Activated effector memory CD4-positive, alpha-beta T cell treated with Interleukin-2 at 50 U/mL for 16 hours (primary cell): ENCODE data around the gene ZBTB11.
A peak's percentile ranks its signal among the peaks of the same experiment; 100 is the strongest.
"Not testable (repeated sequence)": the region's sequence is repeated elsewhere in the genome, so short reads cannot be mapped to it uniquely, and the experiment has no call there.

Experiments used
- DNase-seq: peaks from one replicate; pipeline ENCODE4 v3.0.0-alpha.2; 2020

Gene ZBTB11, protein sequence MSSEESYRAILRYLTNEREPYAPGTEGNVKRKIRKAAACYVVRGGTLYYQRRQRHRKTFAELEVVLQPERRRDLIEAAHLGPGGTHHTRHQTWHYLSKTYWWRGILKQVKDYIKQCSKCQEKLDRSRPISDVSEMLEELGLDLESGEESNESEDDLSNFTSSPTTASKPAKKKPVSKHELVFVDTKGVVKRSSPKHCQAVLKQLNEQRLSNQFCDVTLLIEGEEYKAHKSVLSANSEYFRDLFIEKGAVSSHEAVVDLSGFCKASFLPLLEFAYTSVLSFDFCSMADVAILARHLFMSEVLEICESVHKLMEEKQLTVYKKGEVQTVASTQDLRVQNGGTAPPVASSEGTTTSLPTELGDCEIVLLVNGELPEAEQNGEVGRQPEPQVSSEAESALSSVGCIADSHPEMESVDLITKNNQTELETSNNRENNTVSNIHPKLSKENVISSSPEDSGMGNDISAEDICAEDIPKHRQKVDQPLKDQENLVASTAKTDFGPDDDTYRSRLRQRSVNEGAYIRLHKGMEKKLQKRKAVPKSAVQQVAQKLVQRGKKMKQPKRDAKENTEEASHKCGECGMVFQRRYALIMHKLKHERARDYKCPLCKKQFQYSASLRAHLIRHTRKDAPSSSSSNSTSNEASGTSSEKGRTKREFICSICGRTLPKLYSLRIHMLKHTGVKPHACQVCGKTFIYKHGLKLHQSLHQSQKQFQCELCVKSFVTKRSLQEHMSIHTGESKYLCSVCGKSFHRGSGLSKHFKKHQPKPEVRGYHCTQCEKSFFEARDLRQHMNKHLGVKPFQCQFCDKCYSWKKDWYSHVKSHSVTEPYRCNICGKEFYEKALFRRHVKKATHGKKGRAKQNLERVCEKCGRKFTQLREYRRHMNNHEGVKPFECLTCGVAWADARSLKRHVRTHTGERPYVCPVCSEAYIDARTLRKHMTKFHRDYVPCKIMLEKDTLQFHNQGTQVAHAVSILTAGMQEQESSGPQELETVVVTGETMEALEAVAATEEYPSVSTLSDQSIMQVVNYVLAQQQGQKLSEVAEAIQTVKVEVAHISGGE

DNA sequence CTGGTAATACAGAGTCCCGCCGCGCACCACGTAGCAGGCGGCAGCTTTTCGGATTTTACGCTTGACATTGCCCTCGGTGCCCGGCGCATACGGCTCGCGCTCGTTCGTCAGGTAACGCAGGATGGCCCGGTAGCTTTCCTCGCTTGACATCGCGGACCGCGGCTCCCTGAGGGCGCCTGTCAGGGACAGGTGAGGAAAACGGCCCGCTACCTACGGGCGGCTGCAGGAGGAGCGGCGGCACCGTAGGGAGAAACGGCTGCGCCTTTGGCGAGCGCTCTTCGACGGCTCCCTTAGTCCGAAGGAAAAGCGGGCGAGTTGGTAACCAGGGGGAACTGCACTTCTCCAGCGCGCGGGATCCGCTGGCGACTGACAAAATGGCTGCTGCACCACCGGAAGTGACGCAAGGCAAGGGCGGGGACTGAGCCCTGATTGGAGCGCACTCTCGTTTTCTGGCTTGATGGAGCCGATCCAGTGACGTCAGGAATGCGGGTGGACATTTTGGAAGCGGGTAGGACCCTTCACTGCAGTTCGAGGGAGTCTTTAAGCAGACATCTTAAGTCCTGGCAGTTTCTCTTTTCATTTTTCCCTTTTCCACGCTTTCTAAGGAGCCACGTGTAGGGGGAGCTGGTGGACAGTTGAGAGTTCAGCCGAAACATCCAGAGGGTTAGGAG, at the start of gene ZBTB11:
Gene ZBTB11, minus strand, starts transcription at position 368 of the 671 bp plus-strand sequence. Its CDS starts 218 bp downstream, at position 150.
- DNase-seq = peak; percentile 99

DNA sequence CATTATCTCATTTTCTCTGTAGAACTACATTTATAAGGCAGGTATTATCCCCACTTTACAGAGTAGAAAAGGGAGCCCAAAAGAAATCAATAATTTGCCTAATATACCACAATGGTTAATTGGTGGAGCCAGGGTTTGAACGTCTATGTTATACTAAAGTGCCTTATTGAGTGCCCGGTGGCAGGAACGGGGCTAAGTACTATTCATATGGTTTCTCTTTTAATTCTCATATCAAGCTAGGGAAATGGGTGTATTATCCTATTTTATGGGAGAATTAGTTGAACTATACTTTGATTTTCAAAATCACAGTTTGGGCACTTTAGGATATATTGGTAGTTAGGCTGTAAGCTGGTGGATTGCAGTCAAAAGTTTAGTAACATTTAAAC, 49.0 kb upstream of the ZBTB11 start:
- no peak for DNase-seq

DNA sequence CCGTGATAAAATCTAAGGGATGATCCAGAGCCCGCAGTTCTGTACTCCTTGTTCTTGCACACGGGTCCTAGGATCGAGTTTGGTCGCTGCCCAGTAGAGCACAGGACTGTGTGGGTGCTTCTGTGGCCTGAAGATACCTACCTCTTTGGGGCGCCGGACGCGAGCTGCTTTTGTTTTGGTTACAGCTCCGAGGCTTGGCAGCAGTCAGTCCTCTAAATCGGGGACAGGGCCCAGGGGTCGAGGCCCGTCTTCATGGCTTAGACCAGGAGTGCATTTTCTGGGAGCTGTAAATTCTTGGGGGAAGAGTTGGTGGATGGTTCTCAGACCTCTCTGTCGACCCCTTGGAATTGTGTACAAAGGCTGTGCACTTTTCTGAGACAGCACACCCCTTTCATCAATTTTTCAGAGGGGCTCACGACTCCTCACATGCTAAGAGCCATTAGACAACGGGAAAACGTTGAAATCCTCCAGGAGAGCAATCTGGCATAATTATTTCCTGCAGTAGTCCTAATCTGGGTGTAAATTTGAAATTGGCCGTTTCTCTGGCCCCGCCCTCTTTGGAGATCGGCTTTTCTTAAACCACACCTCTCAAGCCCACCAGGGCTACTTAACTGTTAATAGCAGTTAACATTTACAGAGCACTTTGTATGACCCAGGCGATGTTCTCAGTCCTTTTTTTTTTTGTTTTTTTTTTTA, 48.4 kb upstream of the ZBTB11 start:
- peak; percentile 13 for DNase-seq

DNA sequence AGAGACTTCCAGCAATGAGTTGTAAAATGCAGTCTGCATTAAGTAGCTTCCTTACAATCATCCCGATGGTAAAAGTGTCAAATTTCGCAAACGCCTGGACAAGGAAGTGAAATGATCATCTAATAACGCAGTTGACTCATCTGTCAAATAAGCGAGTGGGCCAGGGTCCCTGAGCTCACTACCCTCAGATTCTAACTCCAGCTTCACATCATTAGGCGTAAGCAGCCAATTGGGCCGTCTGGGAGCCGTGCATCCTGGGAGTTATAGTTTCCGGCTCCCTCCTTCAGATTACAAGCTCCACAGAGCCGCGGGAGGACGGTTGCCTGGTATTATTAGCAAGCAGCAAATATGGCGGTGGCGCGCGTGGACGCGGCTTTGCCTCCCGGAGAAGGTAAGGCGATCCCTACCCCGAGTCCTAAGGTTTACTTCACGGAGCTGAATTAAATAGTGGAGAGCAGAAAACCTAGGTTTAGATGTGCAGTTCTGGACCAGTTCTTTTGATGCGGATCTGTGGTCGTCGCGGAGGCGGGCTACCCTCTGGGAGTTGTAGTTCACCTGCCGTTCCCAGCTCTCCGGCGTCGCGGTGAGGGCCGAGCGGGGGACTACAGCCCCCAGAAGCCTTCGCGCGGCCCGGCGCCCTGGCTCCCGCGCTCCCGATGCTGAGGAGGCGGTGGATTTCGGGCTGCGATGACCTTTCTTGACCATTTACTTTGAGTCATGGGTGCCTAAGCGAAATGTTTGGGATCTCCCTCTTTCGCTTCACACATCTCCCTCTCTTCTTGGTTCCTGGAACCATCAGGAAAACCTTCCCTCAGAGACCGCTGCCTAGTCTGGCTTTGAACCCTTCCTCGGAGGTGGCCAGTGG, 47.6 kb upstream of the ZBTB11 start, which contains the start of gene CEP97:
Gene CEP97, plus strand, starts transcription at position 286 of the 865 bp plus-strand sequence. Its CDS starts 63 bp downstream, at position 349.
- DNase-seq = peak; percentile 78

DNA sequence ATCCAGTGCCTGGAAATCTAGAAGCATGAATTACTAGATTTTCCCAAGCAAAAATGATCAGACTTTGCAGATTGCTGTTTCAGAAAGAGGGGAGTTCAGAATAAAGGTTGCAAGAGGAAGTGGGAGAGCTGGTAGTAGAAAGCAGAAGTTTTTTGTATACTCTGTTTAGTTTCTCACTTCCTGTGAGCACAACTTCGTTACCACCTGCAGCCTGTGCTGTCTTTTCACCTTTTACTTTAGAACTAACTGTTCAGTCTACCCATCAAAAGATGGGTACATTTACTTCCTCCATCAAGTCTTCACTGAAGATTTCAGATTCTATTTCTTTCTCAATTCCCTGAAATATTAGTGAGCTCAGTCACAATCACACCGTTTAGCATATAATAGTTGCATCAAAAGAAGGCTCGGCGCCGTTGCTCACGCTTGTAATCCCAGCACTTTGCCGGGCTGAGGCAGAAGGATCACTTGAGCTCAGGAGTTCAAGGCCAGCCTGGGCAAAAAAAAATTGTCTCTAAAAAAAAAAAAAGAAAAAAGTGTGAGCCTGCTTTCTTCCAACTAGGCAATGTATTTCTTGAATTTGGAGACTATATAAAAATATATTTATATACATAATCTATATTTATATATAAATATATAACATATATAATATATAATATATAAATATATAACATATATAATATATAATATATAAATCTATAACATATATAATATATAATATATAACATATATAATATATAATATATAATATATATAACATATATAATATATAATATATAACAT, 45.7 kb upstream of the ZBTB11 start:
- DNase-seq = no peak

DNA sequence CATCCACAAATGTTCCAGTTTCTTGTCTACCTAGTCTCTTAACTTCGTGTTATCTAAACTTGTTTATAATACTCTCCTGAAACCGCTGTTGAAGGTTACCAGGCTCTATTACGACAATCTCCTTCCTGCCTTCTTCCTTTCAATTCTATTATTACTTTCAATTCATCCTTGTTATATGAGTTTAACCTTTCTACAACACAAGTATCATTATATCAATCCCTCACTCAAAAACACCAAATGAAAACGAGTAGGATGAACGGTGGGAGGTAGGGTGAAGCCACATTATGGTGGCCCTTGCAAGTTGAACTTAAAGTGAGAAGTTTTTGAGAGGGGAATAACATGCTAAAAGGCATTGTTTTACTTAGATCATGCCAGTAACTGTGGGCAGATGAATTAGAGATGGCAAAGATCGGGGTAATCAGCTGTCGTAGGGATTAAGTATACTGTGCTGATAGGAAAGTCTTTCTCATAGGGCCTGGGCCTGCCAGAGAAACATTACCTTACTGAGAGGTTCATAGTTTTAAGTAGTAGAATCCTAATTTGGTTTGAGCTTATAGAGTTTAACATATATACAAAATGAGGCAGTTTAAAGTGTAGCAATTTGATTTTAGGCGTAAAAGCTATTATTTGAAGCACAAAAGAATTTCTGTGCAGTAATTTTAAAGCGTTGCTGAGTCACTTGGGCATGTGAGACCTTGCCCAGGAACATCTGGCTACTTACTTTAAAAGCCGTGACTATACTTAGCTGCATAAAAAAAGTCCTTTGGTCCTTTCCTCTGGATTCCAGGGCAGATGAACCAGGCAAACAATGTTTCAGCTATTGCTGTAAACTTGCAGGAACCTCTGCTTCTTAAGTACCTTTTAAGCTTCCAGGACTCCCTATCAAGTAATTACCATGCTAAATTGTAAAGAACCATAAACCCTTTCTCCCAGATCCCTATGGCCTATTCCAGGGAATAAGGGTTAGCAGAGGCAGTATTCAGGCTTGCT, 44.2 kb upstream of the ZBTB11 start:
- no peak for DNase-seq

DNA sequence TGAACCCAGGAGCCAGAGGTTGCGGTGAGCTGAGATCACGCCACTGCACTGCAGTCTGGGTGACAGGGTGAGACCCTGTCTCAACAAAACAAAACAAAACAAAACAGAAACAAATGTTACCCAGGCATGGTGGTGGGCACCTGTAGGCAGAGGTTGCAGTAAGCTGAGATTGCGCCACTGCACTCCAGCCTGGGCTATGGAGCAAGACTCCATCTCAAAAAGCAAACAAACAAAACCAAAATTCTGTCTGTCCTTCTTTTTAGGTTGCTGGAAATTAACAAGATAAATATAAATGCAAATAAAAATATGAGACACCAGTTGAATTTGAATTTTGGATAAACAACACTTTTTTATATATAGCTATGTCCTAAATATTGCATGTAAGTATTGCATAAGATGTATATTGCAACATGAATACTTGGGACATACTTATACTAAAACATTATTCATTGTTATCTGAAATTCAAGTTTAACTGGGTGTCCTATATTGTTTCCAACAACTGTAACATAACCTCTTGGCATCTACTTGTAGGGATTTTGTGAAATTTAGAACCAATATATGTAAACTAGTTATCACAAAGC, 42.8 kb upstream of the ZBTB11 start:
- DNase-seq = no peak

DNA sequence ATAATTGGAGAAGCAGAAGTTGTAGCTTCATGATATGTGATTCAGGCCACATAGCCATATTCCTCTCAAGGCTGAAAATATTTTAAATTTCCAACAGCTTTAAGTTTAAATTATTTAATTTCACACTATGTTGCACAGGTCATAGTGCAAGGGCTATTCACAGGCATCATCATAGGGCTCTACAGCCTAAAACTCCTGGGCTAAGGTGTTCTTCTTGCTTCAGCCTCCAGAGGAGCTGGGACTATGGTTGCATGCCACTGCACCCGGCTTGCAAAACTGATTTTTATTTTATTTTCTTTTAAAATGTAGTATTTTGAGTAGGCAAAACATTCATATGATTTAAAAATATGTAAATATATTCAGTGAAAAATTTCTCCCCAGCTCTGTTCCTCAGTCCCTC, 41.5 kb upstream of the ZBTB11 start:
- DNase-seq = no peak

DNA sequence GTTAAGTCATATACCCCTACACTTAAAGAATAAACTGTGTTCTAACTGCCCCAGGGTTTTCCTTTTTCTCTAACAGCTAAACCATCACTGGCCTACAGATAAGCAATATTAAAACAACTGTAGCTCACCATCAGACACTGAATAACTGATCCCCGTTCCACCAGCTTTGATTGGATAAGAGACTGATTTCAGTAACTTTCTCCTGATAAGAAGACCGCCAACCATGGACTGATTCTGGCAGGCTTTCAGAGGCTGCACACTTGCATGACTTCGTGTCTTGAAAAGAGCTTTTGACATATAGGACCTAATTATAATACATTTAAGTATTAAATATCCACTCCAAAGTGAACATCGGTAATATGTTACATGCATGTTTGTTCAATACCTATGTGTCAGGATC, 32.2 kb upstream of the ZBTB11 start:
- DNase-seq = no peak

DNA sequence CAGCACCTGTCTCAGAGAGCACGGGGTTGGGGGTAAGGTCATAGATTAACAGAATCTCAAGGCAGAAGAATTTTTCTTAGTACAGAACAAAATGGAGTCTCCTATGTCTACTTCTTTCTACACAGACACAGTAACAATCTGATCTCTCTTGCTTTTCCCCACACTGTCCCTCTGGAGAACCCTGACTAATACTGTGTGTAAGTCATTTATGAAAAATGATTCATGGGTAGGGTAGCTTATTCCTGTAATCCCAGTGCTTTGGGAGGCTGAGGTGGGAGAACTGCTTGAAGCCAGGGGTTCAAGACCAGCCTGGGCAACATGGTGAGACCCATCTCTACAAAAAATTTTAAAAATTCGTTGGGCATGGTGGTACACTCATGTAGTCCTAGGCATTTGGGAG, 27.7 kb upstream of the ZBTB11 start:
- DNase-seq = not testable (repeated sequence)

DNA sequence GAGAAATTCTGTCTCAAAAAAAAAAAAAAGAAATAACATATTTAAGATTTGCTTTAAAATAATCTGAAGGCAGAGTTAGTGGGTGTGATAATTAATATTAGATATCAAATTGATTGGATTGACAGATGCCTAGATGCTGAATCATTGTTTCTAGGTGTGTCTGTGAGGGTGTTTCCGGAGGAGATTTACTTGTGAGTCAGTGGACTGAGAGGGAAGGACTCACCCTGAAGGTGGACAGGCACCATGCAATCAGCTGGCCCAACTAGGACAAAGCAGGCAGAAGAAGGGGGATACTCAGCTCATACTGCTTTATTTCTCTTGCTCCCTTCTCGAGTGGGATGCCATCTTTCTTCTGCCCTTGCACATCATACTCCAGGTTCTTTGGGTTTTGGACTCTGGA, 26.2 kb upstream of the ZBTB11 start:
- DNase-seq = no peak

DNA sequence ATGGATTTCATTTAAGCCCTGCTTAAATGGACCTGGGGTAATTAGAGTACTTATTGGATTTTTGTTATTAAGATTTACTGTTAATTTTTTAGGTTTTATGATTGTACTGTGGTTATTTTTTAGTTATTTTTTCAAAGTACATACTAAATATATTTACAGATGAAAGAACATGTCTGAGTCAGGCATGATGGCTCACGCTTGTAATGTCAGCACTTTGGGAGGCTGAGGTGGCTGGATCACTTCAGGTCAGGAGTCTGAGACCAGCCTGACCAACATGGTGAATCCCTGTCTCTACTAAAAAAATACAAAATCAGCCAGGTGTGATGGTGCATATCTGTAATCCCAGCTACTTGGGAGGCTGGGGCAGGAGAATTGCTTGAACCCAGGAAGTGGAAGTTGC, 25.8 kb upstream of the ZBTB11 start:
- DNase-seq = no peak

DNA sequence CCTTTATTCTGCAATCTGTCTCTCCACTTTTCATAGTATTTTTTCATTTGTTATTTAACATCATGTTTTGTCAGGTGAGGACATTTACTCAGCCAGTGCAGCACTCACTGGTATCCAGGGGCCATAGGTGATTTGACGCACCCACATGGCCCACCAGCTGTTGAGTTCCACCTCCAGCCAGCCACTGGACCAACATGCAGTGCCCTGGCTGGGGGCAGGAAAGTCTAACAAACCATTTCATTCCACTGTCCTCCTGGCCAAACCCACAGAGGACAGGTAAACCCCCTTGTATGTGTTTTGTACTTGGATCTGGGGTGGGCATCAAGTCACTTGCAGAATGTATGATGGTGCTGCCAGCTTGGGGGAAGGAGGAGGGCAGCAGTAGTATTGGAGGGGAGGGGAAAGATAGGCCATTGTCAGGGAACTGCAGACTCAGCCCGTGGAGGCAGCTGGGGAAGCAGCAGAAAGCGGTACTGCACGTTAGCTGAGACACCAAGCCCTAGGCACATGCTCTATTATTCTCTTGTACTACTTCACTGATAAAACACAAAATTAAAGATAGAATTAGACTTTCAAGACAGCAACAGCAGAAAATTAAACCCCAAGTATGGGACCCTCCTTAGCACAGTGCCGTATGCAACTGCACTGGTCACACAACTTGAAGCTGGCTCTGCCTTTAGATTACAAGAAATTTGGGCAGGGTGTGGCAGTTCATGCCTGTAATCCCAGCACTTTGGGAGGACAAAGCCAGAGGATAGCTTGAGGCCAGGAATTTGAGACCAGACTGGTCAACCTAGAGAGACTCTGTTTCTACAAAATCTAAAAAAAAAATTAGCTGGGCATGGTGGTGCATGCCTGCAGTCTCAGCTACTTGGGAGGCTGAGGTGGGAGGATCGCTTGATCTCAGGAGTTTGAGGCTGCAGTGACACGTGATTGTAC, 25.0 kb upstream of the ZBTB11 start:
- DNase-seq = no peak

DNA sequence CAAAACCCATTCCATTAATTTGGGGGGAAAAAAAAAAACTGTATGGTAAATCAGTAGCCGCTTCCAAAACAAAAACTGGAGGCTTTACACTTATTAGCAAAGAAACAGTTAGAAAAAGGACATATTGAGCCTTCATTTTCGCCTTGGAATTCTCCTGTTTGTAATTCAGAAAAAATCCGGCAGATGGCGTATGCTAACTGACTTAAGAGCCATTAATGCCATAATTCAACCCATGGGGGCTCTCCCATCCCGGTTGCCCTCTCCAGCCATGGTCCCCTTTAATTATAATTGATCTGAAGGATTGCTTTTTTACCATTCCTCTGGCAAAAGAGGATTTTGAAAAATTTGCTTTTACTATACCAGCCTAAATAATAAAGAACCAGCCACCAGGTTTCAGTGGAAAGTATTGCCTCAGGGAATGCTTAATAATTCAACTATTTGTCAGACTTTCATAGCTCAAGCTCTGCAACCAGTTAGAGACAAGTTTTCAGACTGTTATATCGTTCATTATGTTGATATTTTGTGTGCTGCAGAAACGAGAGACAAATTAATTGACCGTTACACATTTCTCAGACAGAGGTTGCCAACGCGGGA, 18.9 kb upstream of the ZBTB11 start:
- DNase-seq = no peak

DNA sequence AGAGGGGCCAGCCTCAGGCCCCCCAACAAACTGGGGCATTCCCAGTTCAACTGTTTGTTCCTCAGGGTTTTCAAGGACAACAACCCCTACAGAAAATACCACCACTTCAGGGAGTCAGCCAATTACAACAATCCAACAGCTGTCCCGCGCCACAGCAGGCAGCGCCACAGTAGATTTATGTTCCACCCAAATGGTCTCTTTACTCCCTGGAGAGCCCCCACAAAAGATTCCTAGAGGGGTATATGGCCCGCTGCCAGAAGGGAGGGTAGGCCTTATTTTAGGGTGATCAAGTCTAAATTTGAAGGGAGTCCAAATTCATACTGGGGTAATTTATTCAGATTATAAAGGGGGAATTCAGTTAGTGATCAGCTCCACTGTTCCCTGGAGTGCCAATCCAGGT, 17.9 kb upstream of the ZBTB11 start:
- not testable (repeated sequence) for DNase-seq

DNA sequence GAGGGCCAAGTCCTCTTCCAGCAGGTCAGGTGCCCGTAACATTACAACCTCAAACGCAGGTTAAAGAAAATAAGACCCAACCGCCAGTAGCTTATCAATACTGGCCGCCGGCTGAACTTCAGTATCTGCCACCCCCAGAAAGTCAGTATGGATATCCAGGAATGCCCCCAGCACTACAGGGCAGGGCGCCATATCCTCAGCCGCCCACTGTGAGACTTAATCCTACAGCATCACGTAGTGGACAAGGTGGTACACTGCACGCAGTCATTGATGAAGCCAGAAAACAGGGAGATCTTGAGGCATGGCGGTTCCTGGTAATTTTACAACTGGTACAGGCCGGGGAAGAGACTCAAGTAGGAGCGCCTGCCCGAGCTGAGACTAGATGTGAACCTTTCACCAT, 16.6 kb upstream of the ZBTB11 start:
- DNase-seq = peak; percentile 18
